Esophagus squamous epithelium (tissue), 5 donors: ENCODE measurements around the gene HOXA4. TPM values are rescaled to one million over a fixed set of nuclear protein-coding genes. Genes with fewer than 3 reads are reported as not detected.
A peak's percentile ranks its signal among the peaks of the same experiment; 100 is the strongest.

ENCODE experiments used
- DNase-seq: peaks from one replicate; lab custom pipeline; 2025; lab: John Stamatoyannopoulos, UW
- H3K27ac ChIP-seq, 4 donors: fragments of 200-600 bp; sonication (generic); one replicate each; pipeline ENCODE4 v1.5.1; 2016 to 2019; ENCODE audit warnings: mild to moderate bottlenecking in 1 of 4
- H3K27me3 ChIP-seq, 4 donors: fragments of 200-600 bp; sonication (generic); 1 replicate in 3 of 4; 2 replicates in 1 of 4; pipeline versions ENCODE4 v1.5.1 to v1.6.0; 2017 to 2021; ENCODE audit warnings: antibody characterized with exemption in 1 of 4
- H3K36me3 ChIP-seq, 3 donors: fragments of 200-600 bp; sonication (generic); one replicate each; pipeline ENCODE4 v1.5.1; 2016 to 2019
- H3K4me1 ChIP-seq, 3 donors: fragments of 200-600 bp; sonication (generic); one replicate each; pipeline ENCODE4 v1.5.1; 2017 to 2019
- H3K4me3 ChIP-seq, 4 donors: fragments of 200-600 bp; sonication (generic); 1 replicate in 3 of 4; 2 replicates in 1 of 4; pipeline ENCODE4 v1.5.1; 2016 to 2019; ENCODE audit warnings: mild to moderate bottlenecking in 2 of 4, moderate library complexity in 1 of 4
- H3K9me3 ChIP-seq, 3 donors: fragments of 200-600 bp; sonication (generic); one replicate each; pipeline ENCODE4 v1.5.1; 2016 to 2019
- POLR2A ChIP-seq, 4 donors: fragments of 450-650 bp; IDR thresholded peaks; one replicate each; pipeline ENCODE4 v1.6.1; 2017; ENCODE audit warnings: antibody characterized with exemption in 4 of 4, mild to moderate bottlenecking in 4 of 4, moderate library complexity in 3 of 4
- WGBS, 2 donors: methylation state at CpG; one replicate each; pipeline ENCODE4 v1.1.5; 2018; 5-methylcytosine and 5-hydroxymethylcytosine counted together
- intact Hi-C: fragments of 100-400 bp; cut with DNase I; formaldehyde crosslinking; loops from one replicate; pipeline ENCODE4 v1.15.0; 2022
- total RNA-seq, 4 donors: library from RNA; depleted of rRNA; stranded (reverse); fragments of >200 nt; gene quantifications; one replicate each; pipeline ENCODE4 v1.1.0, GENCODE V29; 2016
- TF ChIP-seq, protein P1 (sequence below), 6 experiments: fragments of 450-650 bp in 4 of 6; fragments of 200-600 bp in 2 of 6; sonication (generic) in 2 of 6; IDR thresholded peaks; one replicate each; pipeline ENCODE4 v1.5.1; 2016 to 2019; ENCODE audit warnings: antibody characterized with exemption in 6 of 6, mild to moderate bottlenecking in 4 of 6, moderate library complexity in 4 of 6
- donor health status: DM: yes; HTN: yes; CAD: no.

The HOXA4 gene
- total RNA-seq, 4 donors from 2014 or later, result 2.9 to 6.7 (median 4.1) TPM

DNA sequence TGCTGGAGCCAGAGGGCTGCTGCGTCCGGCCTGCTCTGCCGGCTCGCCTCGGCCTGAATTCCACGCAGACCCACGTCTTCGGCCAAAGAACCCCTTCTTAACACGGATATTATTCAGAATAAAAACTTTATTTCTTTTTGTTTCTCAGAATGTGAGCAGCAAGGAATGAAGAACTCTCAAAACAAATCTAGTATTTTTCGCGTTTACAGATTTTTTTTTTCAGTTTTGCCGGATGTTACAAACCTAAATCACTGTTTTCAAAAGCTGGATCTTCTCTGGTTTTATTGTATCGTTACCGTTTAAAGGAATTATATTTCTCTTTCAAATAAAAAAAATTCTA lies 23.7 kb downstream of the HOXA4 start:
- no peaks in the 10 kb centered on the region for H3K9me3 ChIP-seq
- H3K4me3 ChIP-seq, result peak overlapping the region; percentile 18 to 97 (median 72)
- H3K27ac ChIP-seq, result peak overlapping the region; percentile 96 to 99 (median 99)
- intact Hi-C loops, result no loop called here
- TF ChIP-seq, protein P1, sequence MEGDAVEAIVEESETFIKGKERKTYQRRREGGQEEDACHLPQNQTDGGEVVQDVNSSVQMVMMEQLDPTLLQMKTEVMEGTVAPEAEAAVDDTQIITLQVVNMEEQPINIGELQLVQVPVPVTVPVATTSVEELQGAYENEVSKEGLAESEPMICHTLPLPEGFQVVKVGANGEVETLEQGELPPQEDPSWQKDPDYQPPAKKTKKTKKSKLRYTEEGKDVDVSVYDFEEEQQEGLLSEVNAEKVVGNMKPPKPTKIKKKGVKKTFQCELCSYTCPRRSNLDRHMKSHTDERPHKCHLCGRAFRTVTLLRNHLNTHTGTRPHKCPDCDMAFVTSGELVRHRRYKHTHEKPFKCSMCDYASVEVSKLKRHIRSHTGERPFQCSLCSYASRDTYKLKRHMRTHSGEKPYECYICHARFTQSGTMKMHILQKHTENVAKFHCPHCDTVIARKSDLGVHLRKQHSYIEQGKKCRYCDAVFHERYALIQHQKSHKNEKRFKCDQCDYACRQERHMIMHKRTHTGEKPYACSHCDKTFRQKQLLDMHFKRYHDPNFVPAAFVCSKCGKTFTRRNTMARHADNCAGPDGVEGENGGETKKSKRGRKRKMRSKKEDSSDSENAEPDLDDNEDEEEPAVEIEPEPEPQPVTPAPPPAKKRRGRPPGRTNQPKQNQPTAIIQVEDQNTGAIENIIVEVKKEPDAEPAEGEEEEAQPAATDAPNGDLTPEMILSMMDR (IDR thresholded peaks at IDR 0.05), result no peak
- TF ChIP-seq POLR2A (IDR thresholded peaks at IDR 0.05), result no peak
- H3K4me1 ChIP-seq, result peaks cover 21 to 98% (median 53%) of the 10 kb centered on the region in 3 donors
- WGBS, 2 donors, result 18 to 21% methylated on average over 14 of the region's 14 CpGs
- H3K27me3 ChIP-seq, result peaks cover 0 to 11% (median 0%) of the 10 kb centered on the region in 4 donors
- no peaks in the 10 kb centered on the region for H3K36me3 ChIP-seq
- DNase-seq, result no peak

- no peaks in the 10 kb centered on the region for H3K9me3 ChIP-seq
- peak overlapping the region; percentile 18 to 97 (median 72) for H3K4me3 ChIP-seq
- WGBS, 2 donors, result 22 to 30% methylated on average over 5 to 27 of the region's 44 CpGs
- peak overlapping the region; percentile 96 to 99 (median 99) for H3K27ac ChIP-seq
- DNase-seq, result no peak
- TF ChIP-seq POLR2A (IDR thresholded peaks at IDR 0.05), result no peak
- TF ChIP-seq, protein P1 (IDR thresholded peaks at IDR 0.05), result no peak
- H3K36me3 ChIP-seq, result no peaks in the 10 kb centered on the region
- intact Hi-C loops, result no loop called here
- H3K4me1 ChIP-seq, result peaks cover 21 to 98% (median 49%) of the 10 kb centered on the region in 3 donors
- peaks cover 0 to 11% (median 0%) of the 10 kb centered on the region in 4 donors for H3K27me3 ChIP-seq
Observed at GRCh38 chr7:27106181-27106900, 24.2 kb downstream of the HOXA4 start.

DNA sequence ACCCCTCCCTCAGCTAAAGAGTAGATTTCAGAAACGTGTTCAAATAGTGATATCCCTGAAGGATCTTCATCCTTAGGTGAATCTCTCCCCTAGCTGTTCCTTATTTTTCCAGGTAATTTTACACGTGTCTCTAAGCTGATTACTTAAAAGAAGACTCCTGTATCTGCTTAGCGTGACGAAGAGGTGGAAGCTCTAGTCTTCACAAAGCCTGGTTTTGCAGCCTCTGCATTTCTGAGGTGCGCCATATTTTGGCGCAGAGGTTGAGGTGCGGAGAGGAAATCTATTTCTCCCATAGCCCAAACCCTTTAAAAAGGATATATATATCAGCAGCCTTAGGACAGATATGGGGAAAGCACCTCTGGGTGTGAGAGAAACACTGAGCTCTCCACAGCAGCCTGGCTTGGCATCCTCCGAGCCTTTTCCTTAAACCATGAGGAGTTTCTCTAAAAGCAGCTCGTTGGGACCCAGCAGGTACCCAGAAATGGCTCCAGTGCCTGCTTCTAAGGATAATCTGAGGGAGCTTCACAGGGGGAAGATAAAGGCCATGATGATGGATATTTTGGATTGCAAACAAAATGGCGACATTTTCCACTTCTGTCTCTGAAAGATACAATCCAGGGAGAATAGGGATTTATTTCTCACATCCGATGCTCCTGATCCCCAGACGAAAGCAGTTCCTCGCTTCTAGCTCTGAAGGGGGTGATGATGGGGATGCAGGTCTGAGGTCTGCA lies 25.1 kb downstream of the HOXA4 start:
- TF ChIP-seq, protein P1 (IDR thresholded peaks at IDR 0.05), result no peak
- no peak for TF ChIP-seq POLR2A (IDR thresholded peaks at IDR 0.05)
- peaks cover 20 to 98% (median 46%) of the 10 kb centered on the region in 3 donors for H3K4me1 ChIP-seq
- H3K27ac ChIP-seq, result peak overlapping the region; percentile 96 to 99 (median 99)
- intact Hi-C loops, result no loop called here
- 34 to 51% methylated on average over 10 to 13 of the region's 13 CpGs for WGBS, 2 donors
- H3K9me3 ChIP-seq, result no peaks in the 10 kb centered on the region
- H3K36me3 ChIP-seq, result no peaks in the 10 kb centered on the region
- H3K4me3 ChIP-seq, result peak overlapping the region in 3 of 4 donors; percentile 57 to 97 (median 88)
- H3K27me3 ChIP-seq, result peaks cover 0 to 11% (median 0%) of the 10 kb centered on the region in 4 donors
- no peak for DNase-seq

DNA sequence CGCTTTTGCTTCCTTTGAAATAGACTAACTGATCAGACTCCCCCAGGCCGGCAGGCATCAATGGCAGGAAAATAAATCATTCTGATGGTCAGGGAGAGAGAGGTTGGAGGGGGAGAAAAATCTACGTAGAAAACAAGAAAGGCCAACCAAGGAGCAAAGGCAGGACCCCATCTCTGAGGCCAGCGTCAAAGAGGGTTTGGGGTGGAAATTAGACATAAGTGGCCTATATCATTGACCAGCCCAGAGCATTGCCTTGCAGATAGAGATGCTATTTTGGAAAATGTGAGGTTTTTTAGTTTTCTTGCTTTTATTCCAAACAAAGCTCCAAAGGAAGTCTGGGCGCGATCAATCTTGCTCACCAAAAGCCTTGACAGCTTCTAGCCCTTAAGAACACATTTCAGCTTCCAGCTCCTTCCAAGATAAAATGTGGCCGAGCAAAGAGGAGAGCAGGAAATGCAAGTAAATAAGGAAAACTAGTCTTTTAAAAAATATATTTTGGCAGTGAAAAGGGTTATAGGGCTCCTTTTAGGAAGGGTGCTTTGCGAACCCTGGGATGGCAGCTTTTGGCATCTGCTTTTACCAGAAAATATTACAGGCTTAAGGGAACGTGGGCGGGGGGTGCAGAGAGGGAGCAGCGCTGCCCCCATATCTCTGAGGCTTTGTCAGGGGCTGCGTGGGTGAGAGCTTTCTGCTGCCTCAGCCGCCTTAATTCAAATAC lies 26.1 kb downstream of the HOXA4 start:
- H3K27ac ChIP-seq, result peak overlapping the region; percentile 96 to 99 (median 99)
- peak overlapping the region in 3 of 4 donors; percentile 85 to 97 (median 88) for H3K4me3 ChIP-seq

More for the DNA sequence above, 26.1 kb downstream of the HOXA4 start:
- Histone ChIP-seq H3K27me3 (peaks cover 0 to 11% (median 0%) of the 10 kb centered on the region in 4 donors), H3K9me3 (no peaks in the 10 kb centered on the region), H3K36me3 (no peaks in the 10 kb centered on the region), H3K4me1 (peaks cover 15 to 98% (median 43%) of the 10 kb centered on the region in 3 donors)
- intact Hi-C loops, result no loop called here
- DNase-seq, result no peak
- TF ChIP-seq, protein P1 (IDR thresholded peaks at IDR 0.05), result no peak
- TF ChIP-seq POLR2A (IDR thresholded peaks at IDR 0.05), result no peak
- WGBS, 2 donors, result 34 to 36% methylated on average over 13 of the region's 13 CpGs
